Astrocyte of the spinal cord (primary cell): ENCODE data around the gene IQGAP1.
A peak's percentile ranks its signal among the peaks of the same experiment; 100 is the strongest.

ENCODE experiments used
- DNase-seq: peaks from one replicate; pipeline ENCODE4 v3.0.0; 2011; ENCODE audit warnings: low read depth, low spot score
- H3K4me3 ChIP-seq: 2 replicates; pipeline ENCODE4 v1.5.1; 2011; ENCODE audit warnings: low read depth, mild to moderate bottlenecking, low read length, moderate library complexity
- in situ Hi-C: cut with HindIII; loops from 2 replicates; pipeline ENCODE4 v1.10.0; 2017; ENCODE audit warnings: low sequenced_read_pairs
- TF ChIP-seq, protein P1 (sequence below): IDR thresholded peaks from 2 replicates; pipeline ENCODE4 v1.5.1; 2012; ENCODE audit warnings: low read depth, mild to moderate bottlenecking, low read length, inconsistent platforms

Gene IQGAP1

DNA sequence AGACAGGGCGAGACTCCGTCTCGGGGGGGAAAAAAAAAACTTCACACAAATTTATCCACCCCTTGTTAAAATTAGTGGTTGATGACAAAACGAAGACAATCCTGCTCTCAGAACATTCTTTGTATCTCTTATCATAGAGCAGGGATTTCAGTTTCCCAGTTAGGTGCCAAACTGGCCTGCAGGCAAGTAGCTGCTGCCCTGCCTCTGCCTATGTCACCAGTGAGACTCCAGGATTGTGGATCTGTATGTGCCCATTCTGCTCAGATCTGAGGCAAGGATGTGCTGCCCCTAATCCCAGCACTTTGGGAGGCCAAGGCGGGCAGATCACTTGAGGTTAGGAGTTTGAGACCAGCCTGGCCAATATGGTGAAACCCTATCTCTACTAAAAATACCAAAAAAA, 54.4 kb downstream of the IQGAP1 start:
- no peak overlapping the region for H3K4me3 ChIP-seq
- in situ Hi-C loops: no loop called here
- DNase-seq: no peak
- TF ChIP-seq, protein P1, sequence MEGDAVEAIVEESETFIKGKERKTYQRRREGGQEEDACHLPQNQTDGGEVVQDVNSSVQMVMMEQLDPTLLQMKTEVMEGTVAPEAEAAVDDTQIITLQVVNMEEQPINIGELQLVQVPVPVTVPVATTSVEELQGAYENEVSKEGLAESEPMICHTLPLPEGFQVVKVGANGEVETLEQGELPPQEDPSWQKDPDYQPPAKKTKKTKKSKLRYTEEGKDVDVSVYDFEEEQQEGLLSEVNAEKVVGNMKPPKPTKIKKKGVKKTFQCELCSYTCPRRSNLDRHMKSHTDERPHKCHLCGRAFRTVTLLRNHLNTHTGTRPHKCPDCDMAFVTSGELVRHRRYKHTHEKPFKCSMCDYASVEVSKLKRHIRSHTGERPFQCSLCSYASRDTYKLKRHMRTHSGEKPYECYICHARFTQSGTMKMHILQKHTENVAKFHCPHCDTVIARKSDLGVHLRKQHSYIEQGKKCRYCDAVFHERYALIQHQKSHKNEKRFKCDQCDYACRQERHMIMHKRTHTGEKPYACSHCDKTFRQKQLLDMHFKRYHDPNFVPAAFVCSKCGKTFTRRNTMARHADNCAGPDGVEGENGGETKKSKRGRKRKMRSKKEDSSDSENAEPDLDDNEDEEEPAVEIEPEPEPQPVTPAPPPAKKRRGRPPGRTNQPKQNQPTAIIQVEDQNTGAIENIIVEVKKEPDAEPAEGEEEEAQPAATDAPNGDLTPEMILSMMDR: no peak

DNA sequence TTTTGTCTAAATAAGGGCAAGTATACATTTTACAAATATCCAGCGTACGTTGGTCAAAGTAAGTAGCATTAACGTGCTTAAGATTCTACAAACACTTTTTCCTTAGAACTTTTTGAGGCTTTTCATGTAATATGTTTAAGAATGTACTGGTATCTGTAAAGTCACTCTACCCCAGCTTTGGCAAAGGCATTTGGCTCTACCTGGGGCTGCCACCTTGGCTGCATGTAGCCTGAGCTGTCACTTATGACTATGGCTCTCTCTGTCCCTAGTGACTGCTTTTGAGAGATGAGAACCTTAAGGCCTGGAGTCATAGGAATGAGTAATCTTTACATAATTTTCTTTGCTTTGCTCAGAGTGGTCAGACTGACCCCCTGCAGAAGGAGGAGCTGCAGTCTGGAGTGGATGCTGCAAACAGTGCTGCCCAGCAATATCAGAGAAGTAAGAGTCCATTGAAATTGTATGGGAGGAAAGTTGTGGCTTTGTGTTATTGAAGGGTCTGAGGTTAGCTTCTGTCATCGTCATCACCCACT, 61.2 kb downstream of the IQGAP1 start:
- peak; percentile 52 for DNase-seq
- in situ Hi-C loops: no loop called here
- TF ChIP-seq, protein P1: no peak
- no peak overlapping the region for H3K4me3 ChIP-seq

DNA sequence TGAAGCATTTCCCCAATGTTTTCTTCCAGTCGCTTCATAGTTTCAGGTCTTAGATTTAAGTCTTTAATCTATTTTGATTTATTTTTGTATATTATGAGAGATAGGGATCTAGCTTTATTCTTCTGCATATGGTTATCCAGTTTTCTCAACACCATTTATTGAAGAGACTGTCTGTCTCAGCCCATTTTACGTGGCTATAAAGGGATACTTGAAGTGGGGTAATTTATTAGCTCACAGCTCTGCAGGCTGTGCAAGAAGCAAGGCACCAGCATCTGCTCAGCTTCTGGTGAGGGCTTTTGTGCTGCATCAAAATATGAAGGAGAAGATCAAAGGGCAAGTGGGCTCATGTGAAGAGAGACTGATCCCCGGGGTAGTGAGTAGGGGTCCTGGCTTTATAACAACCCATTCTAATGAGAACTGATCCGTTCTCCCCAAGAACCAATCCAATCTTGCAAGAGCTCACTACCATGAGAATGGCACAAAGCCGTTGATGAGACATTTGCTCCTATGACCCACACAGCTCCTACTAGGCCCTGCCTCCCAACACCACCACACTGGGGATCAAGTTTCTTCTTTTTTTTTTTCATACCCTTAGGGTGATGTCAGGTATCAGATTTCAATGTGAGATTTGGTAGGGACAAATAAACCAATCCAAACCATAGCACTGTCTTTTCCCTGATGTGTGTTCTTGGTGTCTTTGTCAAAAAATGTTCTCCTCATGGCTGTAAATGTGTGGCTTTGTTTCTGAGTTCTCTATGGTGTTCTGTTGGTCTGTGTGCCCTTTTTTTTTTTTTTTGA, 63.2 kb downstream of the IQGAP1 start:
- in situ Hi-C loops: no loop called here
- H3K4me3 ChIP-seq: no peak overlapping the region
- peak; percentile 83 for DNase-seq
- TF ChIP-seq, protein P1: no peak

DNA sequence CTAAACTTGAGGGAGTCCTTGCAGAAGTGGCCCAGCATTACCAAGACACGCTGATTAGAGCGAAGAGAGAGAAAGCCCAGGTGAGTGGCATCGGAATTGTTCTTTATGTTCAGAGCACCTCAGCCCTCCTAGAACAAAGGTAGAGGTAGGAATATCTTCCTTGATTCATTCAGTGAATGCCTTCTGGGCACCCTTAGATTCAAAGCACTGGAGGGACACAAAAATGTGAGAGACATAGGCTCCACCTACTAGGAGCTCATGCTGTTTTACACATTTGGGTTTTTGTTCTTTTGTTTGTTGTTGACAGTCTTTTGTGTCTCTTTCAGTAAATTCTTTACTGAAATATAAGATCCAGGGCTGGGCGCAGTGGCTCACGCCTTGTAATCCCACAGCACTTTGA, 68.2 kb downstream of the IQGAP1 start:
- TF ChIP-seq, protein P1: no peak
- no peak overlapping the region for H3K4me3 ChIP-seq
- in situ Hi-C loops: no loop called here
- no peak for DNase-seq

DNA sequence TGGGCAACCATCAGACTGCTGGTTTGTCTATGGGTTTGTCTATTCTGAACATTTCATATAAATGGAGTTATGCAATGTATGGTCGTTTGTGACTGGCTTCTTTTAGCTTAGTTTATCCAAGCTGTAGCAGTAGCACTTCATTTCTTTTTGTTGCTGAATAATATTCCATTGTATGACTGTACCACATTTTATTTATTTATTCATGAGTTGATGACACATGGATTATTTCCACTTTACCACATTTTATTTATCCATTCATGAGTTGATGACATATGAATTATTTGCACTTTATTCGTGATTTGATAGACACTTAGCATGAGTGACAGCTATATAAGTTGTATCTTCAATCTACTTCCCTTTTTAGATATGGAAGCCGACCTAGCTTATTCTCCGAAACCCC, 70.0 kb downstream of the IQGAP1 start:
- H3K4me3 ChIP-seq: no peak overlapping the region
- no peak for DNase-seq
- in situ Hi-C loops: no loop called here
- TF ChIP-seq, protein P1: no peak

DNA sequence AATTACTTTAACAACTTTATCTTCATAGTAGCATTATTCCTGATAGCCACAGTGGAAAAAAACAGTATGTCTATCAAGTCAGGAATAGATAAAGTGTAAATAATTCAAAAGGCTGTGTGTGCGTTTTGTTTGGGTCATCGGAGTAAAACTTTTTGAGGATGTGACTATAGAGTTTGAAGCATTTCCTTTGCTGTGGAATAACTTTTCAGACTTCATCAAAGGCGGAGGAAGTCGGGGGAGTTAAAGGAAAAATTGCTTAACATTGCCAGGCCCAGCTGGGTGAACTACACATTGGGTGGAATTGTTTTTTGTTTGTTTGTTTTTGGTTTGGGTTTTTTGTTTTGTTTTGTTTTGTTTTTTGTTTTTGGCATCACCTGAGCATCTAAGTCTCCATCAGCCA, 71.3 kb downstream of the IQGAP1 start:
- in situ Hi-C loops: no loop called here

More for the DNA sequence above, 71.3 kb downstream of the IQGAP1 start:
- no peak for DNase-seq
- TF ChIP-seq, protein P1: no peak
- no peak overlapping the region for H3K4me3 ChIP-seq
